ENCODE measurements around the gene LHFPL6. TPM values are rescaled to one million over a fixed set of nuclear protein-coding genes. Genes with fewer than 3 reads are reported as not detected.

The LHFPL6 gene
- total RNA-seq, 2 donors from 2014 or later = 99.0 to 115 TPM

DNA sequence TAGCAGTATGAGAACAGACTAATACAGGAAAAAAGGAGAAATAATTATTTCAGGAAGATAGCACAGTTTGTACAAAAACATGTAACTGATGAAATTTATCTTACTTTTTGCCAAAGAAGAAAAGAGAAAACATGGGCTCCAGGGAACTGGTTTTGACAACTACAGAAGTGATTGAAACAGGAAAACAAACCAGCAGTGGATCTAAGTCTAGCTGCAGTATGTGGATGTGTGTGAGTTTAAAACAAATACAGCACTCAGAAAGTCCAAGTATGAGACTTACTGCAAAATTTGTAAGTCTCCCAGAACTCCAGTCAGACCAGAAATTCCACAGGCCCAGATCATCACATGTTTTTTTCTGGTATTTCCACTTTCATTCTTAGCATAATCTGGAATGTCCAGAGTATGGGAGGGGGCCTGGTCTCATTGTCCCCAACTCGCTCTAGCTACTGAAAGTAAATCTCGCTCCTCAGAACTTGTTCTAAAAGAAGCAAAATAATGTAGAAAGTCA lies 305.3 kb downstream of the LHFPL6 start:
- H3K27ac ChIP-seq = no peak overlapping the region
- no peak overlapping the region for H3K4me3 ChIP-seq
- peaks cover 0 to 6% of the 10 kb centered on the region in 2 donors for H3K4me1 ChIP-seq (ENCODE audit: control insufficient read depth in 1 of 2, low read depth in 2 of 2)
- no peak for DNase-seq (ENCODE audit: low spot score)
- no peaks in the 10 kb centered on the region for H3K27me3 ChIP-seq (replicated peaks; ENCODE audit: insufficient read depth)
- no peaks in the 10 kb centered on the region for H3K9me3 ChIP-seq
- H3K36me3 ChIP-seq = no peaks in the 10 kb centered on the region
- ATAC-seq (ENCODE audit: insufficient number of reproducible peaks, low FRiP score, low read depth) = no peak
- TF ChIP-seq, protein P1, sequence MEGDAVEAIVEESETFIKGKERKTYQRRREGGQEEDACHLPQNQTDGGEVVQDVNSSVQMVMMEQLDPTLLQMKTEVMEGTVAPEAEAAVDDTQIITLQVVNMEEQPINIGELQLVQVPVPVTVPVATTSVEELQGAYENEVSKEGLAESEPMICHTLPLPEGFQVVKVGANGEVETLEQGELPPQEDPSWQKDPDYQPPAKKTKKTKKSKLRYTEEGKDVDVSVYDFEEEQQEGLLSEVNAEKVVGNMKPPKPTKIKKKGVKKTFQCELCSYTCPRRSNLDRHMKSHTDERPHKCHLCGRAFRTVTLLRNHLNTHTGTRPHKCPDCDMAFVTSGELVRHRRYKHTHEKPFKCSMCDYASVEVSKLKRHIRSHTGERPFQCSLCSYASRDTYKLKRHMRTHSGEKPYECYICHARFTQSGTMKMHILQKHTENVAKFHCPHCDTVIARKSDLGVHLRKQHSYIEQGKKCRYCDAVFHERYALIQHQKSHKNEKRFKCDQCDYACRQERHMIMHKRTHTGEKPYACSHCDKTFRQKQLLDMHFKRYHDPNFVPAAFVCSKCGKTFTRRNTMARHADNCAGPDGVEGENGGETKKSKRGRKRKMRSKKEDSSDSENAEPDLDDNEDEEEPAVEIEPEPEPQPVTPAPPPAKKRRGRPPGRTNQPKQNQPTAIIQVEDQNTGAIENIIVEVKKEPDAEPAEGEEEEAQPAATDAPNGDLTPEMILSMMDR (IDR thresholded peaks at IDR 0.05) = no peak

DNA sequence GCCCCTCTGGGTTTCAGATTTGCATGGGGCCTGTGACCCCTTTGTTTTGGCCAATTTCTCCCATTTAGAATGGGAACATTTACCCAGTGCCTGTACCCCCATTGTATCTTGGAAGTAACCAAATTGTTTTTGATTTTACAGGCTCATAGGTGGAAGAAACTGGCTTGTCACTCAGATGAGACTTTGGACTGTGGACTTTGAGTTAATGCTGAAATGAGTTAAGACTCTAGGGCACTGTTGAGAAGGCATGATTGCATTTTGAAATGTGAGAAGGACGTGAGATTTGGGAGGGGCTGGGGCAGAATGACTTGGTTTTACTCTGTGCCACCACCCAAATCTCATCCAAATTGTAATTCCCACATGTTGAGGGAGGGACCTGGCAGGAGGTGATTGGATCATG lies 306.0 kb downstream of the LHFPL6 start:
- H3K9me3 ChIP-seq = no peaks in the 10 kb centered on the region
- H3K4me3 ChIP-seq = no peak overlapping the region
- H3K4me1 ChIP-seq (ENCODE audit: control insufficient read depth in 1 of 2, low read depth in 2 of 2) = peaks cover 0 to 6% of the 10 kb centered on the region in 2 donors
- H3K27me3 ChIP-seq (replicated peaks; ENCODE audit: insufficient read depth) = no peaks in the 10 kb centered on the region
- ATAC-seq (ENCODE audit: insufficient number of reproducible peaks, low FRiP score, low read depth) (no peak), DNase-seq (ENCODE audit: low spot score) (no peak)
- no peak overlapping the region for H3K27ac ChIP-seq
- TF ChIP-seq, protein P1 (IDR thresholded peaks at IDR 0.05) = no peak
- H3K36me3 ChIP-seq = no peaks in the 10 kb centered on the region

DNA sequence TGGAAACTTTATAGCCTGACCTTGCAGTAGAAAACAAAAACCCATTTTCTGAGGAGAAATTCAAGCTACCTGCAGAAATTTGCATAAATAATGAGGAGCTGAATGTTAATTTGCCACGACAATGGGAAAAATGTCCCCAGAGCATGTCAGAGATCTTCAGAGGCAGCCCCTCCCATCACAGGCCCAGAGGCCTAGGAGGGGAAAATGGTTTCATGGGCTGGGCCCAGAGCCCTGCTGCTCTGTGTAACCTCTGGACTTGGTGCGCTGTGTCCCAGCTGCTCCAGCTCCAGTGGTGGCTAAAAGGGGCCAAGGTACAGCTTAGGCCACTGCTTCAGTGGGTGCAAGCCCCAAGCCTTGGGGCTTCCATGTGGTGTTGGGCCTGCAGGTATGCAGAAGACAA lies 306.8 kb downstream of the LHFPL6 start:
- ATAC-seq (ENCODE audit: insufficient number of reproducible peaks, low FRiP score, low read depth) = no peak
- no peak overlapping the region for H3K27ac ChIP-seq
- H3K4me3 ChIP-seq = no peak overlapping the region
- DNase-seq (ENCODE audit: low spot score) = no peak
- no peaks in the 10 kb centered on the region for H3K9me3 ChIP-seq
- H3K36me3 ChIP-seq = no peaks in the 10 kb centered on the region
- peaks cover 0 to 6% of the 10 kb centered on the region in 2 donors for H3K4me1 ChIP-seq (ENCODE audit: control insufficient read depth in 1 of 2, low read depth in 2 of 2)
- H3K27me3 ChIP-seq (replicated peaks; ENCODE audit: insufficient read depth) = no peaks in the 10 kb centered on the region
- TF ChIP-seq, protein P1 (IDR thresholded peaks at IDR 0.05) = no peak

Other genes starting within 250 kb of the LHFPL6 start
- gene COG6, start 52.5 kb upstream of the LHFPL6 start, total RNA-seq = 10 to 100 TPM; 28.9 to 42.4 TPM